H9 (cell line): ENCODE results near the gene PPP4R2. TPM values are rescaled to one million over a fixed set of nuclear protein-coding genes. Genes with fewer than 3 reads are reported as not detected.

ENCODE experiments used
- DNase-seq: peaks from one replicate; pipeline ENCODE4 v3.0.0-alpha.2; 2017
- H2AFZ ChIP-seq: one replicate; pipeline ENCODE4 v1.6.1; 2013; ENCODE audit warnings: mild to moderate bottlenecking, low read length, control low read depth, moderate library complexity
- H2AK5ac ChIP-seq: 2 replicates; pipeline ENCODE4 v1.6.1; 2013; ENCODE audit warnings: low read length, control low read depth, mixed read lengths; ENCODE audit not compliant: insufficient read length
- H2BK120ac ChIP-seq: one replicate; pipeline ENCODE4 v1.6.1; 2013; ENCODE audit warnings: low read depth, mild to moderate bottlenecking, low read length, control low read depth, inconsistent platforms; ENCODE audit not compliant: poor library complexity, severe bottlenecking
- H2BK12ac ChIP-seq: 2 replicates; pipeline ENCODE4 v1.6.1; 2013; ENCODE audit warnings: low read length, control low read depth, mixed read lengths, low read depth; ENCODE audit not compliant: insufficient read length
- H2BK15ac ChIP-seq: 2 replicates; pipeline ENCODE4 v1.6.1; 2013; ENCODE audit warnings: low read depth, low read length, control low read depth
- H2BK20ac ChIP-seq: one replicate; pipeline ENCODE4 v1.6.1; 2013; ENCODE audit warnings: low read depth, mild to moderate bottlenecking, low read length, control low read depth, inconsistent platforms; ENCODE audit not compliant: poor library complexity, severe bottlenecking
- H2BK5ac ChIP-seq: 2 replicates; pipeline ENCODE4 v1.6.1; 2013; ENCODE audit warnings: low read length, control low read depth, mixed read lengths; ENCODE audit not compliant: insufficient read length
- H3K14ac ChIP-seq: 2 replicates; pipeline ENCODE4 v1.6.1; 2013; ENCODE audit warnings: low read length, control low read depth; ENCODE audit not compliant: insufficient read depth
- H3K18ac ChIP-seq: 2 replicates; pipeline ENCODE4 v1.6.1; 2013; ENCODE audit warnings: low read depth, mild to moderate bottlenecking, mixed read lengths, low read length, control low read depth; ENCODE audit not compliant: insufficient read length
- H3K23ac ChIP-seq: 2 replicates; pipeline ENCODE4 v1.6.1; 2013; ENCODE audit warnings: low read length, control low read depth, mixed read lengths, low read depth; ENCODE audit not compliant: insufficient read length
- H3K23me2 ChIP-seq: 2 replicates; pipeline ENCODE4 v1.6.1; 2013; ENCODE audit warnings: low read depth, mild to moderate bottlenecking, mixed read lengths, low read length, control low read depth; ENCODE audit not compliant: insufficient read length, poor library complexity, severe bottlenecking
- H3K27ac ChIP-seq: 2 replicates; pipeline ENCODE4 v1.5.1; 2013; ENCODE audit warnings: low read length, control low read depth, mixed read lengths, low read depth; ENCODE audit not compliant: insufficient read length
- H3K27me3 ChIP-seq: 2 replicates; pipeline ENCODE4 v1.6.1; 2013; ENCODE audit warnings: low read length, control low read depth, inconsistent platforms; ENCODE audit not compliant: insufficient read depth
- H3K4ac ChIP-seq: 2 replicates; pipeline ENCODE4 v1.6.1; 2013; ENCODE audit warnings: low read depth, mild to moderate bottlenecking, control low read depth, inconsistent platforms, low read length, moderate library complexity
- H3K4me1 ChIP-seq: 2 replicates; pipeline ENCODE4 v1.6.1; 2013; ENCODE audit warnings: low read length, control low read depth, inconsistent platforms; ENCODE audit not compliant: insufficient read depth
- H3K4me2 ChIP-seq: 2 replicates; pipeline ENCODE4 v1.6.1; 2013; ENCODE audit warnings: low read length, control low read depth, mixed read lengths; ENCODE audit not compliant: insufficient read length, insufficient read depth
- H3K56ac ChIP-seq: 2 replicates; pipeline ENCODE4 v1.6.1; 2013; ENCODE audit warnings: low read depth, mild to moderate bottlenecking, mixed read lengths, low read length, control low read depth; ENCODE audit not compliant: insufficient read length
- H3K79me1 ChIP-seq: 2 replicates; pipeline ENCODE4 v1.6.1; 2013; ENCODE audit warnings: low read depth, mild to moderate bottlenecking, moderate library complexity, low read length, control low read depth, inconsistent platforms; ENCODE audit not compliant: insufficient read depth, poor library complexity, severe bottlenecking
- H3K79me2 ChIP-seq: 2 replicates; pipeline ENCODE4 v1.6.1; 2013; ENCODE audit warnings: low read length, control low read depth, inconsistent platforms; ENCODE audit not compliant: insufficient read depth
- H3K9ac ChIP-seq: 2 replicates; pipeline ENCODE4 v1.6.1; 2013; ENCODE audit warnings: low read length, control low read depth, mixed read lengths; ENCODE audit not compliant: insufficient read length; ENCODE audit errors: extremely low read depth
- H3K9me3 ChIP-seq: one replicate; pipeline ENCODE4 v1.6.1; 2013; ENCODE audit warnings: low read depth, low read length, inconsistent platforms; ENCODE audit not compliant: control insufficient read depth
- H3T11ph ChIP-seq: one replicate; pipeline ENCODE4 v1.6.1; 2013; ENCODE audit warnings: mild to moderate bottlenecking, low read length, control low read depth, inconsistent platforms
- H4K20me1 ChIP-seq: one replicate; pipeline ENCODE4 v1.6.1; 2013; ENCODE audit not compliant: control insufficient read depth, insufficient read length, insufficient read depth
- H4K5ac ChIP-seq: 2 replicates; pipeline ENCODE4 v1.6.1; 2013; ENCODE audit warnings: low read depth, mild to moderate bottlenecking, mixed read lengths, low read length, control low read depth; ENCODE audit not compliant: insufficient read length
- H4K8ac ChIP-seq: replicated peaks from 2 replicates; pipeline ENCODE4 v1.6.1; 2013; ENCODE audit warnings: low read length, control low read depth, mixed read lengths, low read depth; ENCODE audit not compliant: insufficient read length
- H4K91ac ChIP-seq: 2 replicates; pipeline ENCODE4 v1.6.1; 2013; ENCODE audit warnings: low read depth, mild to moderate bottlenecking, moderate library complexity, mixed read lengths, low read length, control low read depth; ENCODE audit not compliant: insufficient read length
- H3K27ac Mint-ChIP-seq, 3 experiments: 2 replicates in 2 of 3; 3 replicates in 1 of 3; pipeline ENCODE4 v1.8.0; 2020 to 2021; ENCODE audit warnings: mixed read lengths in 3 of 3, mild to moderate bottlenecking in 1 of 3, moderate library complexity in 1 of 3
- H3K27me3 Mint-ChIP-seq: 2 replicates; pipeline ENCODE4 v1.8.0; 2021; ENCODE audit warnings: low read depth, mild to moderate bottlenecking, moderate library complexity, mixed read lengths
- H3K36me3 Mint-ChIP-seq, 3 experiments: 2 replicates in 2 of 3; 3 replicates in 1 of 3; pipeline ENCODE4 v1.8.0; 2020 to 2021; ENCODE audit warnings: low read depth in 3 of 3, mixed read lengths in 3 of 3; ENCODE audit not compliant: insufficient read depth in 1 of 3
- H3K4me1 Mint-ChIP-seq, 2 experiments: 2 replicates each; pipeline ENCODE4 v1.8.0; 2020; ENCODE audit warnings: mixed read lengths in 2 of 2
- H3K4me3 Mint-ChIP-seq, 2 experiments: 2 replicates in 1 of 2; 3 replicates in 1 of 2; pipeline ENCODE4 v1.8.0; 2020 to 2021; ENCODE audit warnings: mild to moderate bottlenecking in 2 of 2, mixed read lengths in 2 of 2, moderate library complexity in 1 of 2
- H3K9me3 Mint-ChIP-seq, 2 experiments: 2 replicates in 1 of 2; 3 replicates in 1 of 2; pipeline ENCODE4 v1.8.0; 2020; ENCODE audit warnings: mild to moderate bottlenecking in 2 of 2, mixed read lengths in 2 of 2, moderate library complexity in 1 of 2
- WGBS: extraction: QIAGEN DNeasy Blood & Tissue Kit; methylation state at CpG from one replicate; pipeline ENCODE4 v1.1.7; 2013; ENCODE audit warnings: missing lambda C conversion rate, low lambda C conversion rate, mixed read lengths; ENCODE audit not compliant: insufficient read length; ENCODE audit errors: extremely low coverage; 5-methylcytosine and 5-hydroxymethylcytosine counted together
- total RNA-seq: library from RNA; stranded (reverse); gene quantifications from 2 replicates; pipeline ENCODE4 v1.2.1, GENCODE V29; 2021
- TF ChIP-seq, protein P1 (sequence below): fragments of 200-600 bp; sonication (generic); conservative IDR thresholded peaks from 3 replicates; pipeline ENCODE4 v1.8.0; 2021; ENCODE audit warnings: antibody characterized with exemption, mild to moderate bottlenecking

Gene PPP4R2
- total RNA-seq, 1 experiment from 2014 or later: 132 TPM

DNA sequence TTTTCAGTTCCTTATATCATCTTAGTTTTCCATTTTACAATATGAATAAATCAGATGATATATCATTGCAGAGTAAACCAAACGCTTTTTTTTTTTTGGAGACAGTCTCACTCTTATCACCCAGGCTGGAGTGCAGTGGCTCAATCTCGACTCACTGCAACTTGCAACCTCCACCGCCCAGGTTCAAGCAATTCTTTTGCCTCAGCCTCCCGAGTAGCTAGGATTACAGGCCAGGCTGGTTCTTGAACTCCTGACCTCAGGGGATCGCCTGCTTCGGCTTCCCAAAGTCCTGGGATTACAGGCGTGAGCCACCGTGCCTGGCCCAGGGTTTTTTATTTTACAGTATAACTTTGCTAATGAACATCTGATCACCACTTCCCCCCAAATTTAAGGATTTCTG is 59.0 kb downstream of the PPP4R2 start:
- Histone ChIP-seq H4K20me1 (no peaks in the 10 kb centered on the region), H3K14ac (no peak overlapping the region), H3K4me1 (no peaks in the 10 kb centered on the region), H4K91ac (no peak overlapping the region), H3K23me2 (no peaks in the 10 kb centered on the region), H3K79me2 (peaks cover 3% of the 10 kb centered on the region; the same call in 1 of the 2 replicates), H2AFZ (no peak overlapping the region), H3K18ac (no peak overlapping the region), H3K4ac (no peak overlapping the region), H4K8ac (no peak overlapping the region), H2BK12ac (no peak overlapping the region), H2BK20ac (no peak overlapping the region), H3K56ac (no peak overlapping the region), H2BK5ac (no peak overlapping the region), H2AK5ac (no peak overlapping the region), H4K5ac (no peak overlapping the region), H3K23ac (no peak overlapping the region), H3T11ph (no peak overlapping the region), H2BK15ac (no peak overlapping the region), H3K27ac (no peak overlapping the region), H3K27me3 (no peaks in the 10 kb centered on the region), H2BK120ac (no peak overlapping the region), H3K9me3 (no peaks in the 10 kb centered on the region), H3K79me1 (peaks cover 2% of the 10 kb centered on the region), H3K9ac (no peak overlapping the region), H3K4me2 (no peak overlapping the region)
- DNase-seq: peak; percentile 32
- H3K27ac Mint-ChIP-seq: 0 out of 7 replicates have a peak overlapping the region, but pooled peaks of 1 of the 3 experiments have one; percentile 30
- peaks cover 6 to 13% of the 10 kb centered on the region in 2 experiments for H3K4me1 Mint-ChIP-seq
- WGBS: no CpG with 5 or more reads among the region's 8 CpGs
- H3K4me3 Mint-ChIP-seq: no peak overlapping the region
- H3K36me3 Mint-ChIP-seq: peaks cover 7 to 25% (median 23%) of the 10 kb centered on the region in 3 experiments; a peak in 6 of 7 replicates
- H3K27me3 Mint-ChIP-seq: no peaks in the 10 kb centered on the region
- H3K9me3 Mint-ChIP-seq: no peaks in the 10 kb centered on the region
- TF ChIP-seq, protein P1, sequence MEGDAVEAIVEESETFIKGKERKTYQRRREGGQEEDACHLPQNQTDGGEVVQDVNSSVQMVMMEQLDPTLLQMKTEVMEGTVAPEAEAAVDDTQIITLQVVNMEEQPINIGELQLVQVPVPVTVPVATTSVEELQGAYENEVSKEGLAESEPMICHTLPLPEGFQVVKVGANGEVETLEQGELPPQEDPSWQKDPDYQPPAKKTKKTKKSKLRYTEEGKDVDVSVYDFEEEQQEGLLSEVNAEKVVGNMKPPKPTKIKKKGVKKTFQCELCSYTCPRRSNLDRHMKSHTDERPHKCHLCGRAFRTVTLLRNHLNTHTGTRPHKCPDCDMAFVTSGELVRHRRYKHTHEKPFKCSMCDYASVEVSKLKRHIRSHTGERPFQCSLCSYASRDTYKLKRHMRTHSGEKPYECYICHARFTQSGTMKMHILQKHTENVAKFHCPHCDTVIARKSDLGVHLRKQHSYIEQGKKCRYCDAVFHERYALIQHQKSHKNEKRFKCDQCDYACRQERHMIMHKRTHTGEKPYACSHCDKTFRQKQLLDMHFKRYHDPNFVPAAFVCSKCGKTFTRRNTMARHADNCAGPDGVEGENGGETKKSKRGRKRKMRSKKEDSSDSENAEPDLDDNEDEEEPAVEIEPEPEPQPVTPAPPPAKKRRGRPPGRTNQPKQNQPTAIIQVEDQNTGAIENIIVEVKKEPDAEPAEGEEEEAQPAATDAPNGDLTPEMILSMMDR: no peak
